ENCODE results near the gene TMEM244. TPM values are rescaled to one million over a fixed set of nuclear protein-coding genes. Genes with fewer than 3 reads are reported as not detected.
"Not testable (repeated sequence)": the region's sequence is repeated elsewhere in the genome, so short reads cannot be mapped to it uniquely, and the experiment has no call there.

TMEM244 gene
- total RNA-seq, 4 donors from 2014 or later = not detected

- Histone ChIP-seq H3K4me3 (no peak overlapping the region), H3K9me3 (no peaks in the 10 kb centered on the region), H3K27me3 (no peaks in the 10 kb centered on the region), H3K27ac (no peak overlapping the region), H3K36me3 (no peaks in the 10 kb centered on the region), H3K4me1 (no peaks in the 10 kb centered on the region)
- 65 to 72% methylated on average over 2 of the region's 2 CpGs for WGBS, 2 donors
- TF ChIP-seq POLR2A (IDR thresholded peaks at IDR 0.05) = no peak
- no peak for DNase-seq (ENCODE audit: low spot score in 2 of 2)
Observed at GRCh38 chr6:129890164-129890563, 29.0 kb upstream of the TMEM244 start.

GRCh38 chr6:129889580-129889979 is 28.5 kb upstream of the TMEM244 start:
- no peaks in the 10 kb centered on the region for H3K4me1 ChIP-seq
- no peaks in the 10 kb centered on the region for H3K27me3 ChIP-seq
- no peak for TF ChIP-seq EP300 (IDR thresholded peaks at IDR 0.05)
- no peaks in the 10 kb centered on the region for H3K36me3 ChIP-seq
- no peak overlapping the region for H3K4me3 ChIP-seq
- H3K9me3 ChIP-seq = no peaks in the 10 kb centered on the region
- 92 to 95% methylated on average over 1 of the region's 1 CpG for WGBS, 2 donors
- DNase-seq (ENCODE audit: low spot score in 2 of 2) = no peak
- no peak overlapping the region for H3K27ac ChIP-seq

GRCh38 chr6:129886401-129887155 is 25.5 kb upstream of the TMEM244 start:
- TF ChIP-seq CTCF (IDR thresholded peaks at IDR 0.05) = no peak
- TF ChIP-seq POLR2A (IDR thresholded peaks at IDR 0.05) = no peak
- TF ChIP-seq EP300 (IDR thresholded peaks at IDR 0.05) = no peak
- H3K27me3 ChIP-seq = no peaks in the 10 kb centered on the region
- H3K4me3 ChIP-seq = no peak overlapping the region
- no peak for DNase-seq (ENCODE audit: low spot score in 2 of 2)
- H3K36me3 ChIP-seq = no peaks in the 10 kb centered on the region
- WGBS, 2 donors = 63 to 78% methylated on average over 4 of the region's 4 CpGs
- no peak overlapping the region for H3K27ac ChIP-seq
- H3K4me1 ChIP-seq = no peaks in the 10 kb centered on the region
- no peaks in the 10 kb centered on the region for H3K9me3 ChIP-seq

- no peak overlapping the region for H3K4me3 ChIP-seq
- no peak for TF ChIP-seq POLR2A (IDR thresholded peaks at IDR 0.05)
- H3K27ac ChIP-seq = no peak overlapping the region
- H3K4me1 ChIP-seq = no peaks in the 10 kb centered on the region
- H3K27me3 ChIP-seq = no peaks in the 10 kb centered on the region
- DNase-seq (ENCODE audit: low spot score in 2 of 2) = no peak
- 58 to 63% methylated on average over 1 of the region's 1 CpG for WGBS, 2 donors
- no peaks in the 10 kb centered on the region for H3K9me3 ChIP-seq
- H3K36me3 ChIP-seq = no peaks in the 10 kb centered on the region
Observed at GRCh38 chr6:129884211-129884610, 23.1 kb upstream of the TMEM244 start.

- H3K4me1 ChIP-seq = no peaks in the 10 kb centered on the region
- no peak for DNase-seq (ENCODE audit: low spot score in 2 of 2)
- no peaks in the 10 kb centered on the region for H3K36me3 ChIP-seq
- TF ChIP-seq CTCF (IDR thresholded peaks at IDR 0.05) = no peak
- TF ChIP-seq EP300 (IDR thresholded peaks at IDR 0.05) = no peak
- TF ChIP-seq POLR2A (IDR thresholded peaks at IDR 0.05) = no peak
- H3K27ac ChIP-seq = no peak overlapping the region
- 66 to 73% methylated on average over 8 of the region's 8 CpGs for WGBS, 2 donors
- H3K4me3 ChIP-seq = no peak overlapping the region
- no peaks in the 10 kb centered on the region for H3K27me3 ChIP-seq
- H3K9me3 ChIP-seq = peaks cover 0 to 12% (median 0%) of the 10 kb centered on the region in 4 donors
Observed at GRCh38 chr6:129882510-129883023, 21.5 kb upstream of the TMEM244 start.

GRCh38 chr6:129877894-129878293 is 16.8 kb upstream of the TMEM244 start:
- 97% methylated on average over 1 of the region's 1 CpG for WGBS, 2 donors
- H3K27me3 ChIP-seq; H3K4me1 ChIP-seq; H3K36me3 ChIP-seq; DNase-seq (ENCODE audit: low spot score in 2 of 2); H3K4me3 ChIP-seq; H3K27ac ChIP-seq: not testable (repeated sequence)
- peaks cover 0 to 12% (median 0%) of the 10 kb centered on the region in 4 donors for H3K9me3 ChIP-seq

- no peak for DNase-seq (ENCODE audit: low spot score in 2 of 2)
- Histone ChIP-seq H3K36me3 (no peaks in the 10 kb centered on the region), H3K27me3 (no peaks in the 10 kb centered on the region), H3K4me3 (no peak overlapping the region), H3K4me1 (no peaks in the 10 kb centered on the region), H3K9me3 (peaks cover 0 to 12% (median 0%) of the 10 kb centered on the region in 4 donors), H3K27ac (no peak overlapping the region)
- TF ChIP-seq EP300 (IDR thresholded peaks at IDR 0.05) = no peak
- no peak for TF ChIP-seq CTCF (IDR thresholded peaks at IDR 0.05)
- no peak for TF ChIP-seq POLR2A (IDR thresholded peaks at IDR 0.05)
- WGBS, 2 donors = 35 to 41% methylated on average over 6 of the region's 6 CpGs
Observed at GRCh38 chr6:129875610-129876520, 14.8 kb upstream of the TMEM244 start.

Data from tibial nerve (tissue), 4 donors.